ENCODE data around the gene CLCNKA.
"Not testable (repeated sequence)": the region's sequence is repeated elsewhere in the genome, so short reads cannot be mapped to it uniquely, and the experiment has no call there.

The CLCNKA gene

GRCh38 chr1:16055613-16056520 lies 34.0 kb downstream of the CLCNKA start:
- no peaks in the 10 kb centered on the region for H3K36me3 ChIP-seq (replicated peaks; ENCODE audit: low read depth, low read length)
- H4K20me1 ChIP-seq (ENCODE audit: insufficient read depth, low read length) = no peaks in the 10 kb centered on the region
- H3K4me2 ChIP-seq (ENCODE audit: low read length) = peak overlapping the region; percentile 52
- no peak overlapping the region for H2AFZ ChIP-seq (ENCODE audit: low read depth, low read length)
- H3K4me1 ChIP-seq (ENCODE audit: low read length) = peaks cover 9% of the 10 kb centered on the region; the same call in 1 of the 2 replicates
- H3K9ac ChIP-seq (ENCODE audit: low read length) = no peak overlapping the region
- TF ChIP-seq EZH2phosphoT487 (IDR thresholded peaks at IDR 0.05; ENCODE audit: low read depth) = no peak
- TF ChIP-seq, protein P1, sequence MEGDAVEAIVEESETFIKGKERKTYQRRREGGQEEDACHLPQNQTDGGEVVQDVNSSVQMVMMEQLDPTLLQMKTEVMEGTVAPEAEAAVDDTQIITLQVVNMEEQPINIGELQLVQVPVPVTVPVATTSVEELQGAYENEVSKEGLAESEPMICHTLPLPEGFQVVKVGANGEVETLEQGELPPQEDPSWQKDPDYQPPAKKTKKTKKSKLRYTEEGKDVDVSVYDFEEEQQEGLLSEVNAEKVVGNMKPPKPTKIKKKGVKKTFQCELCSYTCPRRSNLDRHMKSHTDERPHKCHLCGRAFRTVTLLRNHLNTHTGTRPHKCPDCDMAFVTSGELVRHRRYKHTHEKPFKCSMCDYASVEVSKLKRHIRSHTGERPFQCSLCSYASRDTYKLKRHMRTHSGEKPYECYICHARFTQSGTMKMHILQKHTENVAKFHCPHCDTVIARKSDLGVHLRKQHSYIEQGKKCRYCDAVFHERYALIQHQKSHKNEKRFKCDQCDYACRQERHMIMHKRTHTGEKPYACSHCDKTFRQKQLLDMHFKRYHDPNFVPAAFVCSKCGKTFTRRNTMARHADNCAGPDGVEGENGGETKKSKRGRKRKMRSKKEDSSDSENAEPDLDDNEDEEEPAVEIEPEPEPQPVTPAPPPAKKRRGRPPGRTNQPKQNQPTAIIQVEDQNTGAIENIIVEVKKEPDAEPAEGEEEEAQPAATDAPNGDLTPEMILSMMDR (IDR thresholded peaks at IDR 0.05; ENCODE audit: low read depth, low read length) = peak; percentile 60
- no peak overlapping the region for H3K4me3 ChIP-seq (ENCODE audit: low read length)
- H3K79me2 ChIP-seq (ENCODE audit: low read length) = no peaks in the 10 kb centered on the region
- no peaks in the 10 kb centered on the region for H3K27me3 ChIP-seq (ENCODE audit: low read depth, low read length)
- no peak overlapping the region for H3K27ac ChIP-seq (ENCODE audit: low read length)
- no peaks in the 10 kb centered on the region for H3K9me3 ChIP-seq (ENCODE audit: insufficient read depth, low read length)

DNA sequence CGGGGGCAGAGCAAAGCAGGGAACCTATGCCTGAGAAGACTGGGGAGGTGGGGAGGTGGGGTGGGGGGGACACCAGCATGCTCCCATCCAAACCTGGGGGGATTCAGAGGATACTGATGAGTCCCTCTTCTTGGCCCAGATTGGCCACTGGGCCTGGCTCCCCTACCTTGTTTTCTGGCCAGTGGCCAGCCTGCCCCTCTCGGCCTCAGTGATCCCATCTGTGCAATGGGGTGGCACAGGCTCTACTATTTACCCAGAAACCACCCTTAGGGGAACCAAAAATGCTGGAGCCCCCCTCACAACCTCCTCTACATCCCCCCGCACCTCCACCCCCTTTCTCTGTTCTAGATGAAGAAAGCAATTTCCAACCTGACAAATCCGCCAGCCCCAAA lies 34.7 kb downstream of the CLCNKA start:
- not testable (repeated sequence) for H3K27me3 ChIP-seq (ENCODE audit: low read depth, low read length)

GRCh38 chr1:16057314-16057915 lies 35.6 kb downstream of the CLCNKA start:
- H2AFZ ChIP-seq (ENCODE audit: low read depth, low read length); H3K36me3 ChIP-seq (replicated peaks; ENCODE audit: low read depth, low read length); H3K9me3 ChIP-seq (ENCODE audit: insufficient read depth, low read length); H3K4me1 ChIP-seq (ENCODE audit: low read length); H3K79me2 ChIP-seq (ENCODE audit: low read length); H3K27ac ChIP-seq (ENCODE audit: low read length); H3K9ac ChIP-seq (ENCODE audit: low read length); H4K20me1 ChIP-seq (ENCODE audit: insufficient read depth, low read length); H3K27me3 ChIP-seq (ENCODE audit: low read depth, low read length); H3K4me3 ChIP-seq (ENCODE audit: low read length); H3K4me2 ChIP-seq (ENCODE audit: low read length): not testable (repeated sequence)

More for the DNA sequence above, 34.7 kb downstream of the CLCNKA start:
- not testable (repeated sequence) for H3K4me3 ChIP-seq (ENCODE audit: low read length); H4K20me1 ChIP-seq (ENCODE audit: insufficient read depth, low read length); H3K9me3 ChIP-seq (ENCODE audit: insufficient read depth, low read length); H3K4me2 ChIP-seq (ENCODE audit: low read length); H2AFZ ChIP-seq (ENCODE audit: low read depth, low read length); H3K9ac ChIP-seq (ENCODE audit: low read length); H3K79me2 ChIP-seq (ENCODE audit: low read length); H3K4me1 ChIP-seq (ENCODE audit: low read length); H3K36me3 ChIP-seq (replicated peaks; ENCODE audit: low read depth, low read length); H3K27ac ChIP-seq (ENCODE audit: low read length)

DNA sequence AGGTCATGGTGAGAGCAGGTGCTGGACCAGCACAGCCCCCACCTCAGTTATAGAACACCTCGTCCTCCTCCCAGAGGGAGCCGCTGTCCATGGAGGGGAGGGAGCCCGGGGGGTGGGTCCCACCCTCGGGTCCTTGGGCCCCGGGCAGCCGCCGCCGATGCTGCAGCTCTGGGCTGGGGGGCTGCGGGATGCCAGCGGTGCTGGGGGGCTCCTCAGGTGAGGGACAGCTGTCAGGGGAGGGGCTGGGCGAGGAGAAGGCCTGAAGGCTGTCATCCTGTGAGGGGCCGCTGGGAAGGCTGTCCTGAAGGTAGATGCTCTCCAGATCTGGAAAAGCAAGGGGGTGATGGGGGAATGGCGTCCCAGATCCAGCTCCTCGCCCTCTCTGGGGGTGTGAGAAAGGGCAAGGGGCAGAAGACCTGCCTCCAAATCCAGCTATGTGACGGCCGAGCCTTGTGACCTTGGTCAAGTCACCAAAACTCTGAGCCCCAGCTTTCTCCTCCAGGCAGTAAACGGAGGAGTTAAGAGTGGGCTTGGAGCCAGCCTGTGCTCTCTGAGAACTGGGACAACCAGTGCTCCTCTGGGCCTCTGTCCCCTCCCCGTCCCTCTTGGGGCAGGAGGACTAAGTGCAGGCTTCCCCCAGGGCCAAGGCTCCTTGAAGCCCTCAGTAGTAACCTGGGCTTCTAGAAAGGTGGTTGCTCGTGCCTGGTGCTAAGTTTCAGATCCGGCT lies 36.7 kb downstream of the CLCNKA start:
- not testable (repeated sequence) for H3K27ac ChIP-seq (ENCODE audit: low read length); H3K4me3 ChIP-seq (ENCODE audit: low read length); H3K36me3 ChIP-seq (replicated peaks; ENCODE audit: low read depth, low read length); H4K20me1 ChIP-seq (ENCODE audit: insufficient read depth, low read length); H3K9ac ChIP-seq (ENCODE audit: low read length); H3K4me1 ChIP-seq (ENCODE audit: low read length); H3K79me2 ChIP-seq (ENCODE audit: low read length); H2AFZ ChIP-seq (ENCODE audit: low read depth, low read length); H3K27me3 ChIP-seq (ENCODE audit: low read depth, low read length); H3K9me3 ChIP-seq (ENCODE audit: insufficient read depth, low read length)
- H3K4me2 ChIP-seq (ENCODE audit: low read length) = peak overlapping the region; percentile 29; the same call in 1 of the 2 replicates

- Histone ChIP-seq H4K20me1 (ENCODE audit: insufficient read depth, low read length) (no peaks in the 10 kb centered on the region), H2AFZ (ENCODE audit: low read depth, low read length) (no peak overlapping the region), H3K9me3 (ENCODE audit: insufficient read depth, low read length) (no peaks in the 10 kb centered on the region), H3K36me3 (replicated peaks; ENCODE audit: low read depth, low read length) (no peaks in the 10 kb centered on the region), H3K27ac (ENCODE audit: low read length) (no peak overlapping the region), H3K27me3 (ENCODE audit: low read depth, low read length) (peaks cover 9% of the 10 kb centered on the region; the same call in 1 of the 2 replicates), H3K4me3 (ENCODE audit: low read length) (no peak overlapping the region), H3K9ac (ENCODE audit: low read length) (no peak overlapping the region), H3K4me1 (ENCODE audit: low read length) (peaks cover 6% of the 10 kb centered on the region; the same call in 1 of the 2 replicates), H3K79me2 (ENCODE audit: low read length) (no peaks in the 10 kb centered on the region), H3K4me2 (ENCODE audit: low read length) (no peak overlapping the region)
- no peak for TF ChIP-seq EZH2phosphoT487 (IDR thresholded peaks at IDR 0.05; ENCODE audit: low read depth)
- TF ChIP-seq, protein P1 (IDR thresholded peaks at IDR 0.05; ENCODE audit: low read depth, low read length) = no peak
Observed at GRCh38 chr1:16061266-16061665, 39.4 kb downstream of the CLCNKA start.

- not testable (repeated sequence) for H3K36me3 ChIP-seq (replicated peaks; ENCODE audit: low read depth, low read length); H3K79me2 ChIP-seq (ENCODE audit: low read length); H3K4me1 ChIP-seq (ENCODE audit: low read length); H4K20me1 ChIP-seq (ENCODE audit: insufficient read depth, low read length); H3K9me3 ChIP-seq (ENCODE audit: insufficient read depth, low read length); H2AFZ ChIP-seq (ENCODE audit: low read depth, low read length); H3K9ac ChIP-seq (ENCODE audit: low read length); H3K4me2 ChIP-seq (ENCODE audit: low read length); H3K27ac ChIP-seq (ENCODE audit: low read length); H3K4me3 ChIP-seq (ENCODE audit: low read length)
- peaks cover 18% of the 10 kb centered on the region; the same call in 1 of the 2 replicates for H3K27me3 ChIP-seq (ENCODE audit: low read depth, low read length)
Observed at GRCh38 chr1:16061989-16062686, 40.3 kb downstream of the CLCNKA start.

GRCh38 chr1:16062687-16063075 lies 40.8 kb downstream of the CLCNKA start:
- not testable (repeated sequence) for H3K4me2 ChIP-seq (ENCODE audit: low read length); H3K79me2 ChIP-seq (ENCODE audit: low read length); H3K4me1 ChIP-seq (ENCODE audit: low read length); H3K27ac ChIP-seq (ENCODE audit: low read length); H3K9ac ChIP-seq (ENCODE audit: low read length); H2AFZ ChIP-seq (ENCODE audit: low read depth, low read length); H3K9me3 ChIP-seq (ENCODE audit: insufficient read depth, low read length); H4K20me1 ChIP-seq (ENCODE audit: insufficient read depth, low read length); H3K4me3 ChIP-seq (ENCODE audit: low read length); H3K36me3 ChIP-seq (replicated peaks; ENCODE audit: low read depth, low read length)
- H3K27me3 ChIP-seq (ENCODE audit: low read depth, low read length) = peaks cover 21% of the 10 kb centered on the region; the same call in 1 of the 2 replicates

All from OCI-LY3 (cell line).